Keratinocyte (primary cell): ENCODE measurements around the gene LRRC28. TPM values are rescaled to one million over a fixed set of nuclear protein-coding genes. Genes with fewer than 3 reads are reported as not detected.

ENCODE experiments used
- DNase-seq: peaks from one replicate; pipeline ENCODE4 v3.0.0-alpha.2; 2011; ENCODE audit warnings: low read depth, missing footprints, low spot score
- FAIRE-seq: peaks from 2 replicates; lab custom pipeline; 2011; peaks lifted over from hg19 to GRCh38; lab: Jason Lieb, UNC
- H2AFZ ChIP-seq: 2 replicates; pipeline ENCODE4 v1.6.0; 2012; ENCODE audit warnings: low read length, control low read depth, inconsistent platforms; ENCODE audit not compliant: control insufficient read depth
- H3K27ac ChIP-seq: 2 replicates; pipeline ENCODE4 v1.5.1; 2011; ENCODE audit warnings: low read length; ENCODE audit not compliant: control insufficient read depth, insufficient read depth
- H3K27me3 ChIP-seq: 3 replicates; pipeline ENCODE4 v1.6.0; 2011; ENCODE audit warnings: low read length; ENCODE audit not compliant: control insufficient read depth, insufficient read depth; ENCODE audit errors: extremely low read depth
- H3K36me3 ChIP-seq, 2 experiments: 2 replicates in 1 of 2; 3 replicates in 1 of 2; pipeline ENCODE4 v1.5.1; 2011; ENCODE audit warnings: low read length in 2 of 2, mild to moderate bottlenecking in 1 of 2; ENCODE audit not compliant: control insufficient read depth in 2 of 2, insufficient read depth in 2 of 2; ENCODE audit errors: extremely low read depth in 1 of 2
- H3K4me1 ChIP-seq: 3 replicates; pipeline ENCODE4 v1.5.1; 2011; ENCODE audit warnings: low read length; ENCODE audit not compliant: control insufficient read depth, insufficient read depth; ENCODE audit errors: extremely low read depth
- H3K4me2 ChIP-seq: 3 replicates; pipeline ENCODE4 v1.6.0; 2011; ENCODE audit warnings: low read depth, low read length; ENCODE audit not compliant: control insufficient read depth, insufficient read depth; ENCODE audit errors: extremely low read depth
- H3K4me3 ChIP-seq, 3 experiments: fragments of 200-600 bp in 1 of 3; sonication (generic) in 1 of 3; 2 replicates in 2 of 3; 3 replicates in 1 of 3; pipeline ENCODE4 v1.5.1; 2011 to 2016; ENCODE audit warnings: low read length in 3 of 3, mild to moderate bottlenecking in 3 of 3, control low read depth in 2 of 3, inconsistent platforms in 1 of 3, low read depth in 1 of 3, mixed read lengths in 1 of 3, mixed run types in 1 of 3, moderate library complexity in 1 of 3; ENCODE audit not compliant: control insufficient read depth in 2 of 3, insufficient read depth in 2 of 3; ENCODE audit errors: extremely low read depth in 1 of 3
- H3K79me2 ChIP-seq: 2 replicates; pipeline ENCODE4 v1.6.0; 2012; ENCODE audit warnings: low read length; ENCODE audit not compliant: control insufficient read depth, insufficient read depth
- H3K9ac ChIP-seq: 3 replicates; pipeline ENCODE4 v1.6.0; 2011; ENCODE audit warnings: low read length; ENCODE audit not compliant: control insufficient read depth, insufficient read depth; ENCODE audit errors: extremely low read depth
- H3K9me1 ChIP-seq: 3 replicates; pipeline ENCODE4 v1.6.0; 2011; ENCODE audit warnings: low read length; ENCODE audit not compliant: control insufficient read depth, insufficient read depth; ENCODE audit errors: extremely low read depth
- H3K9me3 ChIP-seq: 2 replicates; pipeline ENCODE4 v1.5.1; 2012; ENCODE audit warnings: low read depth, low read length; ENCODE audit not compliant: control insufficient read depth
- H4K20me1 ChIP-seq: 3 replicates; pipeline ENCODE4 v1.6.0; 2011; ENCODE audit warnings: low read length; ENCODE audit not compliant: control insufficient read depth, insufficient read depth; ENCODE audit errors: extremely low read depth
- EZH2 ChIP-seq: IDR thresholded peaks from one replicate; pipeline ENCODE4 v1.6.1; 2012; ENCODE audit warnings: inconsistent platforms, mild to moderate bottlenecking, low read length, moderate library complexity
- dilution Hi-C: fragments of 300-500 bp; cut with MboI; formaldehyde crosslinking; loops from one replicate; pipeline ENCODE4 v1.7.0; 2020; ENCODE audit warnings: low sequenced_read_pairs; ENCODE audit not compliant: extremely low pct_ligation_motif_present
- polyA plus RNA-seq, 5 experiments: library from polyadenylated mRNA; depleted of rRNA in 3 of 5; stranded (reverse) in 3 of 5; stranded (forward) in 1 of 5; unstranded in 1 of 5; fragments of >200 nt; gene quantifications; 1 replicate in 1 of 5; 2 replicates in 3 of 5; 3 replicates in 1 of 5; pipeline versions ENCODE4 v1.2.1 to v1.2.3, GENCODE V29; 2011 to 2012; ENCODE audit warnings: missing spikeins in 2 of 5, low read depth in 1 of 5, low replicate concordance in 1 of 5
- TF ChIP-seq, protein P1 (sequence below), 3 experiments: IDR thresholded peaks in 1 of 3; conservative IDR thresholded peaks in 1 of 3; optimal IDR thresholded peaks in 1 of 3; 2 replicates in 2 of 3; 3 replicates in 1 of 3; pipeline versions ENCODE3 to v1.5.1; 2011; ENCODE audit warnings: low read length in 3 of 3, mild to moderate bottlenecking in 3 of 3, moderate library complexity in 2 of 3, control low read depth in 1 of 3, inconsistent platforms in 1 of 3; ENCODE audit not compliant: insufficient read depth in 2 of 3; ENCODE audit errors: extremely low read depth in 1 of 3

LRRC28 gene
- polyA plus RNA-seq, 1 donor (not counting 4 experiments of a cell fraction or from before 2014, with no cell fraction given) = 25.1 TPM

- no peak overlapping the region for H3K4me2 ChIP-seq
- no peak overlapping the region for H3K27ac ChIP-seq
- no peaks in the 10 kb centered on the region for H3K27me3 ChIP-seq
- dilution Hi-C loops = no loop called here
- no peak overlapping the region for H3K4me3 ChIP-seq
- no peaks in the 10 kb centered on the region for H3K36me3 ChIP-seq
- H3K4me1 ChIP-seq = no peaks in the 10 kb centered on the region
- no peak overlapping the region for H3K9ac ChIP-seq
- no peaks in the 10 kb centered on the region for H4K20me1 ChIP-seq
- no peak for DNase-seq
- H2AFZ ChIP-seq = no peak overlapping the region
- no peaks in the 10 kb centered on the region for H3K9me3 ChIP-seq
- H3K79me2 ChIP-seq = no peaks in the 10 kb centered on the region
- FAIRE-seq = no peak
- no peaks in the 10 kb centered on the region for H3K9me1 ChIP-seq
- no peak for TF ChIP-seq EZH2
- TF ChIP-seq, protein P1, sequence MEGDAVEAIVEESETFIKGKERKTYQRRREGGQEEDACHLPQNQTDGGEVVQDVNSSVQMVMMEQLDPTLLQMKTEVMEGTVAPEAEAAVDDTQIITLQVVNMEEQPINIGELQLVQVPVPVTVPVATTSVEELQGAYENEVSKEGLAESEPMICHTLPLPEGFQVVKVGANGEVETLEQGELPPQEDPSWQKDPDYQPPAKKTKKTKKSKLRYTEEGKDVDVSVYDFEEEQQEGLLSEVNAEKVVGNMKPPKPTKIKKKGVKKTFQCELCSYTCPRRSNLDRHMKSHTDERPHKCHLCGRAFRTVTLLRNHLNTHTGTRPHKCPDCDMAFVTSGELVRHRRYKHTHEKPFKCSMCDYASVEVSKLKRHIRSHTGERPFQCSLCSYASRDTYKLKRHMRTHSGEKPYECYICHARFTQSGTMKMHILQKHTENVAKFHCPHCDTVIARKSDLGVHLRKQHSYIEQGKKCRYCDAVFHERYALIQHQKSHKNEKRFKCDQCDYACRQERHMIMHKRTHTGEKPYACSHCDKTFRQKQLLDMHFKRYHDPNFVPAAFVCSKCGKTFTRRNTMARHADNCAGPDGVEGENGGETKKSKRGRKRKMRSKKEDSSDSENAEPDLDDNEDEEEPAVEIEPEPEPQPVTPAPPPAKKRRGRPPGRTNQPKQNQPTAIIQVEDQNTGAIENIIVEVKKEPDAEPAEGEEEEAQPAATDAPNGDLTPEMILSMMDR (optimal IDR thresholded peaks at IDR 0.05 in 1 of 3, IDR thresholded peaks at IDR 0.05 in 1 of 3, conservative IDR thresholded peaks at IDR 0.05 in 1 of 3; ENCODE audit: extremely low read depth in 1 of 3, insufficient read depth in 2 of 3, low read length in 3 of 3) = no peak
These were observed 99.1 kb downstream of the LRRC28 start for GRCh38 chr15:99350408-99350807.

DNA sequence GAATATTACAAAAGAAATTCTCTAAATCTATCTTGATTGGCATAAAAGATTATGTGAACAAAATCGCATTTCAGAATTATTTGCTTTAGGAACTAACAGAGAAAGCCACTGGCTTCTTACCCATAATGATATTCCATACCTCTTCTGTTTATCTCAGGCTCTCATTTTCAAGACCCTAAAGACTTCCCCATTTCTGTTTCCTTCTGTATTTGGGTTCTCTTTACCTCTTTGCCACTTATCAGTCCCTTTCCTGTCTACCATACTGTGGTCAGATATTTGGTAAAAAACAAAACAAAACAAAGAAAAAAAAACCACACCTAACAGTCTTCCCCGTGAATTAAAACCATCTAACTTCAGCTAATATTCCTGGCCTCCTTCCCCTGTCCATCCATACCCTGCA is 108.5 kb downstream of the LRRC28 start:
- no peak for TF ChIP-seq EZH2
- TF ChIP-seq, protein P1 (optimal IDR thresholded peaks at IDR 0.05 in 1 of 3, IDR thresholded peaks at IDR 0.05 in 1 of 3, conservative IDR thresholded peaks at IDR 0.05 in 1 of 3; ENCODE audit: extremely low read depth in 1 of 3, insufficient read depth in 2 of 3, low read length in 3 of 3) = no peak
- Histone ChIP-seq H3K9me3 (no peaks in the 10 kb centered on the region), H2AFZ (no peak overlapping the region), H3K9ac (no peak overlapping the region), H3K79me2 (no peaks in the 10 kb centered on the region), H3K4me1 (no peaks in the 10 kb centered on the region), H3K4me3 (no peak overlapping the region), H3K9me1 (peaks cover 2% of the 10 kb centered on the region), H3K27me3 (no peaks in the 10 kb centered on the region), H3K36me3 (peaks cover 0 to 2% of the 10 kb centered on the region in 2 experiments), H3K27ac (no peak overlapping the region), H4K20me1 (no peaks in the 10 kb centered on the region), H3K4me2 (no peak overlapping the region)
- dilution Hi-C loops = no loop called here
- DNase-seq (no peak), FAIRE-seq (no peak)
